GM12891 (cell line): ENCODE data around the gene PPP1CB.

Source experiments
- PAX5 ChIP-seq: IDR thresholded peaks from 2 replicates; pipeline ENCODE4 v1.6.1; 2011; ENCODE audit warnings: low read length, moderate library complexity, mild to moderate bottlenecking; ENCODE audit not compliant: insufficient read depth, severe bottlenecking
- POLR2A ChIP-seq: IDR thresholded peaks from 2 replicates; pipeline ENCODE4 v1.6.1; 2011; ENCODE audit warnings: low read depth, low read length, control low read depth
- POLR2AphosphoS5 ChIP-seq: IDR thresholded peaks from 2 replicates; pipeline ENCODE4 v1.6.1; 2011; ENCODE audit warnings: low read depth, low read length, control low read depth
- SPI1 ChIP-seq: IDR thresholded peaks from 2 replicates; pipeline ENCODE4 v1.6.1; 2011; ENCODE audit warnings: low read depth, low read length, control low read depth
- TAF1 ChIP-seq: IDR thresholded peaks from 2 replicates; pipeline ENCODE4 v1.6.1; 2011; ENCODE audit warnings: low read depth, low read length, control low read depth

DNA sequence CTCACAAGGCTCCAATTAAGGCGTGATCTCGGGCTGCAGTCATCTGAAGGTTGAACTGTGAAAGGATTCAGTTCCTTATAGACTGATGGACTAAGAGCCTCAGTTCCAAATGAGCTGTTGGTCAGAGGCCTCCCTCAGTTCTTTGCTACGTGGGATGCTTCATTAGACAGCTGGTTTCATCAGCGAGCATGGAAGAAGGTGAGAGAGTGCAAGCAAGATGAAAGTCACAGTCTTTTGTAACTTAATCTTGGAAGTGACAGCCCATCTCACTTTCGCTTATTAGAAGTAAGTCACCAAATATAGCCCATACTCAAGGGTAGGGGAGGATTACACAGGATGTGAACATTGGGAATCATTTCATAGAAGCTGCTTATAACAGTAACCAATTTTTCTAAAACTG lies 26.8 kb downstream of the PPP1CB start:
- no peak for TF ChIP-seq POLR2AphosphoS5
- no peak for TF ChIP-seq POLR2A
- TF ChIP-seq SPI1: no peak
- TF ChIP-seq TAF1: no peak
- TF ChIP-seq PAX5: no peak
